GM12873 (cell line): ENCODE results near the gene SMIM22.

Experiments
- TF ChIP-seq, protein P1 (sequence below): IDR thresholded peaks from 2 replicates; pipeline ENCODE4 v1.5.1; 2012; ENCODE audit warnings: low read depth, mild to moderate bottlenecking, moderate library complexity, low read length, control low read depth; ENCODE audit not compliant: insufficient read depth; ENCODE audit errors: missing control alignments

The SMIM22 gene

DNA sequence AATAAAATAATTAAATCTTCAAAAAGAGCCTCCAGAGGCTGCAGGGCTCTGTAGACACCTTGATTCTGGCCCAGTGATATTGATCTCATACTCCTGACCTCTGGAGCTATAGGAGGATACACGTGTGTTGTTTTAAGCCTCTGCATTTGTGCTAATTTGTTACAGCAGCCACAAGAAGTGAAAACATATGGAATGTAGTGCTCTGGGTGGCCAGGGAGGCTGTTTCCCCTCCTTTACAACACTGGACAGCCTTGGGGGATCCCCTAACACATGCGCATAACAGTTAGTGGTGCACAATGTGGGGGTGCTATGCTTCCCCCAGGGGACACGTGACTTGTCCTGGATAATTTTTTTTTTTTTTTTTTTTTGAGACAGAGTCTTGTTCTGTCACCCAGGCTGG, 23.5 kb upstream of the SMIM22 start:
- TF ChIP-seq, protein P1, sequence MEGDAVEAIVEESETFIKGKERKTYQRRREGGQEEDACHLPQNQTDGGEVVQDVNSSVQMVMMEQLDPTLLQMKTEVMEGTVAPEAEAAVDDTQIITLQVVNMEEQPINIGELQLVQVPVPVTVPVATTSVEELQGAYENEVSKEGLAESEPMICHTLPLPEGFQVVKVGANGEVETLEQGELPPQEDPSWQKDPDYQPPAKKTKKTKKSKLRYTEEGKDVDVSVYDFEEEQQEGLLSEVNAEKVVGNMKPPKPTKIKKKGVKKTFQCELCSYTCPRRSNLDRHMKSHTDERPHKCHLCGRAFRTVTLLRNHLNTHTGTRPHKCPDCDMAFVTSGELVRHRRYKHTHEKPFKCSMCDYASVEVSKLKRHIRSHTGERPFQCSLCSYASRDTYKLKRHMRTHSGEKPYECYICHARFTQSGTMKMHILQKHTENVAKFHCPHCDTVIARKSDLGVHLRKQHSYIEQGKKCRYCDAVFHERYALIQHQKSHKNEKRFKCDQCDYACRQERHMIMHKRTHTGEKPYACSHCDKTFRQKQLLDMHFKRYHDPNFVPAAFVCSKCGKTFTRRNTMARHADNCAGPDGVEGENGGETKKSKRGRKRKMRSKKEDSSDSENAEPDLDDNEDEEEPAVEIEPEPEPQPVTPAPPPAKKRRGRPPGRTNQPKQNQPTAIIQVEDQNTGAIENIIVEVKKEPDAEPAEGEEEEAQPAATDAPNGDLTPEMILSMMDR, result no peak

GRCh38 chr16:4772351-4772750, 22.8 kb upstream of the SMIM22 start:
- TF ChIP-seq, protein P1, result no peak

- TF ChIP-seq, protein P1, result no peak
These were observed 20.2 kb upstream of the SMIM22 start for GRCh38 chr16:4775005-4775404.

DNA sequence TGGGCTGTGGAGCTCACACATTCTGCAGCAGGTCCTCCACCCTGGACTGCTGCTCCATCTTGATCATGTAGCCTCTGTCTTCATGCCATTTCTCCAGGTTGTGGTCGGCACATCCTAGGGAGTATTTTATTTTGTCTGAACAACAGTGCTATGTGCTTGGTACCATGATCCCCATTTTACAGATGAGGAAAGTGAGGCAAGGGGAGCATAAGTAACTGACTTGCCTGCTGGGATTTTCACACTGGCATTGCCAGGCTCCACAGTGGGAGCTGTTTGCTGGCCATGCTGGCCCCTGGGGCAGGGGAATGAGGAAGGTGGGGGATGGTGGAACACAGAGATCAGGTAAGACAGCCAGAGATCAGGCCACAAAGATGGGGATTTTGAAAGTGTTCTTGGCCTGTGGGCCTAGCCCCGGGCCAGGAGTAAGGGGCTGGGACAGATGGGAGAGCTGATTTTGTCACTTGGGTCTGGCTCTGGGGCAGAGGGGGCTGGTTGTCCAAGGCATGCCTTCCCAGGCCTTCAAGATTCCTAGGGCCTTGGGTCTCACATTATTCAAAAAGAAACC, 18.9 kb upstream of the SMIM22 start:
- TF ChIP-seq, protein P1, result no peak

- TF ChIP-seq, protein P1, result no peak
These were observed 17.7 kb upstream of the SMIM22 start for GRCh38 chr16:4777339-4778049.

- TF ChIP-seq, protein P1, result no peak
These were observed 17.1 kb upstream of the SMIM22 start for GRCh38 chr16:4778050-4778392.

DNA sequence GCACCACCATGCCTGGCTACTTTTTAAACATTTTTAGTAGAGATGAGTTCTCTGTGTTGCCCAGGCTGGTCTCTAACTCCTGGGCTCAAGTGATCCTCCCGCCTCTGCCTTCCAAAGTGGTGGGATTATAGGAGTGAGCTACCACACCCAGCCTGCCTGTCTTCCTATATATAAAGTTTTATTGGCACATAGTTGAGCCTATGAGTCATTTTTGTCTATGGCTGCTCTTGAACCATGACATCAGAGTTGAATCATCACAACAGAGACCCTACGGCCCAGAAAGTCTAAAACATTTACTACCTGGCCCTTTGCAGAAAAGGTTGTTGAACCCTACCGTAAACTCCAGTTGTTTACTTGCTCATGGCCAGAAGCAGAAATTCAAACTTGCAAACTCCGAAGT, 14.9 kb upstream of the SMIM22 start:
- TF ChIP-seq, protein P1, result no peak
